ENCODE results near the gene POLR3G. TPM values are rescaled to one million over a fixed set of nuclear protein-coding genes. Genes with fewer than 3 reads are reported as not detected.

POLR3G gene
- total RNA-seq, 2 experiments from 2014 or later, result 9.9 to 12.9 TPM

GRCh38 chr5:90533794-90534193, 59.1 kb downstream of the POLR3G start:
- Histone ChIP-seq H2AFZ (ENCODE audit: low read length) (no peak overlapping the region), H4K20me1 (ENCODE audit: insufficient read depth, low read length) (no peaks in the 10 kb centered on the region), H3K4me2 (ENCODE audit: low read length) (no peak overlapping the region), H3K79me2 (ENCODE audit: insufficient read depth, low read depth, low read length) (peaks cover 5% of the 10 kb centered on the region), H3K9me3 (ENCODE audit: low read length) (no peaks in the 10 kb centered on the region), H3K36me3 (ENCODE audit: insufficient read depth, low read length) (no peaks in the 10 kb centered on the region), H3K9me2 (ENCODE audit: insufficient read depth, low read length) (no peaks in the 10 kb centered on the region), H3K4me1 (ENCODE audit: insufficient read depth, low read length, poor library complexity, severe bottlenecking) (peaks cover 8% of the 10 kb centered on the region), H3K27ac (ENCODE audit: low read depth, low read length, poor library complexity, severe bottlenecking) (no peak overlapping the region), H3K4me3 (ENCODE audit: low read depth, low read length, poor library complexity, severe bottlenecking) (no peak overlapping the region)
- ChIA-PET POLR2A (no interaction called here), CTCF (ENCODE audit: unreplicated experiment) (no interaction called here)
- DNase-seq (ENCODE audit: low spot score), result no peak
- no TSS peak for BruUV-seq (replicated peaks)
- no peak for TF ChIP-seq EZH2phosphoT487 (IDR thresholded peaks at IDR 0.05; ENCODE audit: borderline replicate concordance, low read depth, low read length)
- TF ChIP-seq, protein P1, sequence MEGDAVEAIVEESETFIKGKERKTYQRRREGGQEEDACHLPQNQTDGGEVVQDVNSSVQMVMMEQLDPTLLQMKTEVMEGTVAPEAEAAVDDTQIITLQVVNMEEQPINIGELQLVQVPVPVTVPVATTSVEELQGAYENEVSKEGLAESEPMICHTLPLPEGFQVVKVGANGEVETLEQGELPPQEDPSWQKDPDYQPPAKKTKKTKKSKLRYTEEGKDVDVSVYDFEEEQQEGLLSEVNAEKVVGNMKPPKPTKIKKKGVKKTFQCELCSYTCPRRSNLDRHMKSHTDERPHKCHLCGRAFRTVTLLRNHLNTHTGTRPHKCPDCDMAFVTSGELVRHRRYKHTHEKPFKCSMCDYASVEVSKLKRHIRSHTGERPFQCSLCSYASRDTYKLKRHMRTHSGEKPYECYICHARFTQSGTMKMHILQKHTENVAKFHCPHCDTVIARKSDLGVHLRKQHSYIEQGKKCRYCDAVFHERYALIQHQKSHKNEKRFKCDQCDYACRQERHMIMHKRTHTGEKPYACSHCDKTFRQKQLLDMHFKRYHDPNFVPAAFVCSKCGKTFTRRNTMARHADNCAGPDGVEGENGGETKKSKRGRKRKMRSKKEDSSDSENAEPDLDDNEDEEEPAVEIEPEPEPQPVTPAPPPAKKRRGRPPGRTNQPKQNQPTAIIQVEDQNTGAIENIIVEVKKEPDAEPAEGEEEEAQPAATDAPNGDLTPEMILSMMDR (conservative IDR thresholded peaks at IDR 0.05; ENCODE audit: low read length), result no peak
- intact Hi-C loops (cut with micrococcal nuclease; ENCODE audit: unreplicated experiment), result no loop called here

DNA sequence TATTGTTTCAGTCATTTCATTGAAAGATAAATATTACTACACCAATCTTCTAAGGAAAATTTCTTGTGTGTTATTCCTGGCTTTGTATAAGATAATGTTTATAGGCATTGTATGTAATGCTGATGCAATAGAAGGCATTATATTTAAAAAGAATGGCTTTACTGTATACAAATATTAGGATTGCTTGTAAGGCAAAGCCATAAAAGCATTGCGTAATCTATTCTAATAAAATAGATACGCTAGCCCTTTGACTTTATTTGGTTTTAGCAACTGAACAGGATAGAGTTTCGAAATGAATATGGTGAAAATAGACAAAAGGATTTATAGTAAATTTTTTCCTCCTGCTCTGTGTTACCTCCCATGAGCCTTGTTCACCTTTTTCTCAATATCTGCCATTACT, 60.3 kb downstream of the POLR3G start:
- no peak for DNase-seq (ENCODE audit: low spot score)
- Histone ChIP-seq H4K20me1 (ENCODE audit: insufficient read depth, low read length) (no peaks in the 10 kb centered on the region), H3K79me2 (ENCODE audit: insufficient read depth, low read depth, low read length) (no peaks in the 10 kb centered on the region), H3K4me1 (ENCODE audit: insufficient read depth, low read length, poor library complexity, severe bottlenecking) (peaks cover 8% of the 10 kb centered on the region), H3K27ac (ENCODE audit: low read depth, low read length, poor library complexity, severe bottlenecking) (no peak overlapping the region), H3K4me3 (ENCODE audit: low read depth, low read length, poor library complexity, severe bottlenecking) (no peak overlapping the region), H3K9me2 (ENCODE audit: insufficient read depth, low read length) (no peaks in the 10 kb centered on the region), H3K9me3 (ENCODE audit: low read length) (no peaks in the 10 kb centered on the region), H3K4me2 (ENCODE audit: low read length) (no peak overlapping the region), H3K36me3 (ENCODE audit: insufficient read depth, low read length) (no peaks in the 10 kb centered on the region), H2AFZ (ENCODE audit: low read length) (no peak overlapping the region)
- TF ChIP-seq EZH2phosphoT487 (IDR thresholded peaks at IDR 0.05; ENCODE audit: borderline replicate concordance, low read depth, low read length), result no peak
- TF ChIP-seq, protein P1 (conservative IDR thresholded peaks at IDR 0.05; ENCODE audit: low read length), result no peak
- intact Hi-C loops (cut with micrococcal nuclease; ENCODE audit: unreplicated experiment), result no loop called here
- ChIA-PET POLR2A (no interaction called here), CTCF (ENCODE audit: unreplicated experiment) (no interaction called here)
- no TSS peak for BruUV-seq (replicated peaks)

DNA sequence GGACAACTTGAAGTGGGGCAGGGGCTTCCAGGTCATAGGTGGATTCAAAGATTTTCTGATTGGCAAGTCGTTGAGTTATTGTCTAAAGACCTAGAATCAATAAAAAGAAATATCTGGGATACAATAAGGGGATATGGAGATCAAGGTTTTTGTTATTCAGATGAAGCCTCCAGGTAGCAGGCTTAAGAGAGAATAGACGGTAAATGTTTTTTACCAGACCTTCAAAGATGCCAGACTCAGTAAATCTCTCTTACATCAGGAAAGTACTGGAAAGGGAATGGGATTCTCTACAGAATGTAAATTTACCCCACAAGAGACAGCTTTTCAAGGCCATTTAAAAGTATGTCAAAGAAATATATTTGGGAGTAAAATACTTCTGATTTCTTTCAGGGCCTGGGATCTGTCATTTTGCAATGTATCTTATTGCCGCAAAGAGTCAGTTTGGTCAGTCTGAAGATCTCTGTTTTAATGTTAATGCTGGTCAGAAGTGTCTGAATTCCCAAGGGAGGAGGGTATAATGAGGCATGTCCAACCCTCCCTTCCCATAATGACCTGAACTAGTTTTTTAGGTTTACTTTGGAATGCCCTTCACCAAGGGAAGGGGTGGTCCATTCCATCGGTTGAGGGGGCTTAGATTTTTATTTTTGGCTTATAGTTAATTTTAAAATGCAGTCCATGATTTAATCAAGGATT, 68.3 kb downstream of the POLR3G start:
- no peaks in the 10 kb centered on the region for H3K79me2 ChIP-seq (ENCODE audit: insufficient read depth, low read depth, low read length)
- CTCF ChIA-PET (ENCODE audit: unreplicated experiment), result no interaction called here

More for the DNA sequence above, 68.3 kb downstream of the POLR3G start:
- H3K4me2 ChIP-seq (ENCODE audit: low read length), result no peak overlapping the region
- H3K9me3 ChIP-seq (ENCODE audit: low read length), result no peaks in the 10 kb centered on the region
- H2AFZ ChIP-seq (ENCODE audit: low read length), result no peak overlapping the region
- DNase-seq (ENCODE audit: low spot score), result no peak
- no peaks in the 10 kb centered on the region for H3K4me1 ChIP-seq (ENCODE audit: insufficient read depth, low read length, poor library complexity, severe bottlenecking)
- no peak overlapping the region for H3K27ac ChIP-seq (ENCODE audit: low read depth, low read length, poor library complexity, severe bottlenecking)
- BruUV-seq (replicated peaks), result no TSS peak
- H3K9me2 ChIP-seq (ENCODE audit: insufficient read depth, low read length), result no peaks in the 10 kb centered on the region
- intact Hi-C loops (cut with micrococcal nuclease; ENCODE audit: unreplicated experiment), result no loop called here
- no peaks in the 10 kb centered on the region for H3K36me3 ChIP-seq (ENCODE audit: insufficient read depth, low read length)
- POLR2A ChIA-PET, result no interaction called here
- TF ChIP-seq, protein P1 (conservative IDR thresholded peaks at IDR 0.05; ENCODE audit: low read length), result no peak
- TF ChIP-seq EZH2phosphoT487 (IDR thresholded peaks at IDR 0.05; ENCODE audit: borderline replicate concordance, low read depth, low read length), result no peak
- no peak overlapping the region for H3K4me3 ChIP-seq (ENCODE audit: low read depth, low read length, poor library complexity, severe bottlenecking)
- H4K20me1 ChIP-seq (ENCODE audit: insufficient read depth, low read length), result no peaks in the 10 kb centered on the region
